Small intestine (tissue), 7 donors: ENCODE data around the gene HOXB13. TPM values are rescaled to one million over a fixed set of nuclear protein-coding genes. Genes with fewer than 3 reads are reported as not detected.
A peak's percentile ranks its signal among the peaks of the same experiment; 100 is the strongest.

ENCODE experiments used
- DNase-seq, 2 donors: peaks; one replicate each; pipeline versions ENCODE4 v3.0.0 to v3.0.0-alpha.2; 2013
- FAIRE-seq: peaks from 2 replicates; lab custom pipeline; 2012; peaks lifted over from hg19 to GRCh38; lab: Jason Lieb, UNC
- H3K27ac ChIP-seq, 3 donors: one replicate each; pipeline ENCODE4 v1.5.1; 2013; ENCODE audit warnings: low read length in 2 of 3, mild to moderate bottlenecking in 2 of 3, control low read depth in 1 of 3, inconsistent platforms in 1 of 3, low read depth in 1 of 3, moderate library complexity in 1 of 3
- H3K27me3 ChIP-seq, 3 donors: one replicate each; pipeline ENCODE4 v1.6.1; 2013; ENCODE audit warnings: low read length in 3 of 3, inconsistent platforms in 1 of 3; ENCODE audit not compliant: control insufficient read depth in 3 of 3, insufficient read depth in 3 of 3
- H3K36me3 ChIP-seq, 3 donors: one replicate each; pipeline ENCODE4 v1.6.1; 2013; ENCODE audit warnings: low read length in 3 of 3, inconsistent platforms in 1 of 3, low read depth in 1 of 3, mild to moderate bottlenecking in 1 of 3, moderate library complexity in 1 of 3; ENCODE audit not compliant: control insufficient read depth in 3 of 3, insufficient read depth in 2 of 3
- H3K4me1 ChIP-seq, 3 donors: one replicate each; pipeline ENCODE4 v1.6.1; 2013; ENCODE audit warnings: low read length in 2 of 3, inconsistent platforms in 1 of 3, low read depth in 1 of 3, mild to moderate bottlenecking in 1 of 3, moderate library complexity in 1 of 3; ENCODE audit not compliant: control insufficient read depth in 3 of 3, insufficient read depth in 2 of 3
- H3K4me3 ChIP-seq, 3 donors: one replicate each; pipeline ENCODE4 v1.5.1; 2013; ENCODE audit warnings: low read length in 3 of 3, control low read depth in 1 of 3, inconsistent platforms in 1 of 3, low read depth in 1 of 3, mild to moderate bottlenecking in 1 of 3, moderate library complexity in 1 of 3
- H3K9me3 ChIP-seq, 2 donors: one replicate each; pipeline ENCODE4 v1.6.1; 2013; ENCODE audit warnings: low read depth in 1 of 2, low read length in 1 of 2; ENCODE audit not compliant: control insufficient read depth in 2 of 2, insufficient read depth in 1 of 2
- WGBS, 3 donors: extraction: QIAGEN DNeasy Blood & Tissue Kit; methylation state at CpG; one replicate each; pipeline ENCODE4 v1.1.7; 2013; 5-methylcytosine and 5-hydroxymethylcytosine counted together
- polyA plus RNA-seq, 4 donors: library from polyadenylated mRNA; stranded (reverse) in 3 of 4; unstranded in 1 of 4; fragments of 200-250 nt in 3 of 4; fragments of 120-200 nt in 1 of 4; gene quantifications; one replicate each; pipeline versions ENCODE4 v1.2.1 to v1.2.3, GENCODE V29; 2013
- donor health status: healthy with polysubstance abuse.
- donor health status: control.
- donor health status: control.
- donor health status: Bipolar disorder and iron deficiency.
- donor health status: healthy.

HOXB13 gene
- polyA plus RNA-seq, 4 donors, result 0.22 TPM; not detected in 3

- H3K4me3 ChIP-seq, result no peak overlapping the region
- 3 to 8% (median 6%) methylated on average over 32 to 41 of the region's 41 CpGs for WGBS, 3 donors
- no peaks in the 10 kb centered on the region for H3K36me3 ChIP-seq
- peaks cover 2 to 51% (median 15%) of the 10 kb centered on the region in 3 donors for H3K27me3 ChIP-seq
- FAIRE-seq (no peak), DNase-seq (peak; percentile 56 to 79)
- H3K9me3 ChIP-seq, result no peaks in the 10 kb centered on the region
- H3K4me1 ChIP-seq, result peaks cover 0 to 3% (median 0%) of the 10 kb centered on the region in 3 donors
- no peak overlapping the region for H3K27ac ChIP-seq
These were observed 50.2 kb downstream of the HOXB13 start for GRCh38 chr17:48678141-48678971.

DNA sequence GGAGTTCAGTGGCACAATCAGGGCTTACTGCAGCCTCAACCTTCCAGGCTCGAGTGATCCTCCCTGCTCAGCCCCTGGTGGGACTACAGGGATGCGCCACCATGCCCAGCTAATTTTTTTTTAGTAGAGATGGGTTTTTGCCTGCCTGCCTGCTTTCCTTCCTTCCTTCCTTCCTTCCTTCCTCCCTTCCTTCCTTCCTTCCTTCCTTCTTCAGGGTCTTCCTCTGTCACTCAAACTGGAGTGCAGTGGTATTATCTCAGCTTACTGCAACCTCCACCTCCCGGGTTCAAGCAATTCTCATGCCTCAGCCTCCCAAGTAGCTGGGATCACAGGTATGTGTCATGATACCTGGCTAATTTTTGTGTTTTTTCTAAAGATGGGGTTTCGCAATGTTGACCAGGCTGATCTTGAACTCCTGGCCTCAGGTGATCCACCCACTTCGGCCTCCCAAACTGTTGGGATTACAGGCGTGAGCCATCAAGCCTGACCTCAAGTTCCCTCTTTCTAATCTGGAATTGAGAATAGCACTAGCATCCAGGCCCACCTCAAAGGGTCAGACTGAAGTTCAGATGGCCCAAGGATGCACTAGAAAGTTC, 51.5 kb downstream of the HOXB13 start:
- peaks cover 2 to 40% (median 15%) of the 10 kb centered on the region in 3 donors for H3K27me3 ChIP-seq
- no peak for DNase-seq
- no peak overlapping the region for H3K4me3 ChIP-seq
- H3K9me3 ChIP-seq, result no peaks in the 10 kb centered on the region
- WGBS, 3 donors, result 59 to 67% (median 63%) methylated on average over 6 of the region's 6 CpGs
- H3K36me3 ChIP-seq, result no peaks in the 10 kb centered on the region
- peaks cover 0 to 3% (median 0%) of the 10 kb centered on the region in 3 donors for H3K4me1 ChIP-seq
- no peak overlapping the region for H3K27ac ChIP-seq
- FAIRE-seq, result no peak

Other genes starting within 250 kb of the HOXB13 start
- not detected for gene HOXB1, start 197.7 kb downstream of the HOXB13 start, polyA plus RNA-seq
- 1 to 10 TPM in 3 of 4 donors, under 1 TPM in 1; 0.89 to 9.5 (median 6.2) TPM for gene HOXB2, start 183.6 kb downstream of the HOXB13 start, polyA plus RNA-seq
- gene HOXB4, start 150.4 kb downstream of the HOXB13 start, polyA plus RNA-seq, result 1 to 10 TPM in 2 of 4 donors, under 1 TPM in 1, not detected in 1; 0.27 to 3.1 (median 2.2) TPM
- gene HOXB3, start 138.5 kb downstream of the HOXB13 start, polyA plus RNA-seq, result 10 to 100 TPM in 1 of 4 donors, 1 to 10 TPM in 2, not detected in 1; 1.4 to 19.6 (median 5.7) TPM
- gene HOXB5, start 135.0 kb downstream of the HOXB13 start, polyA plus RNA-seq, result 1 to 10 TPM in 2 of 4 donors, not detected in 2; 5.8 to 9.8 TPM
- 10 to 100 TPM in 1 of 4 donors, 1 to 10 TPM in 2, under 1 TPM in 1; 0.45 to 17.5 (median 4.0) TPM for gene HOXB6, start 123.8 kb downstream of the HOXB13 start, polyA plus RNA-seq
- 10 to 100 TPM in 1 of 4 donors, 1 to 10 TPM in 2, not detected in 1; 4.3 to 13.9 (median 4.9) TPM for gene HOXB7, start 117.7 kb downstream of the HOXB13 start, polyA plus RNA-seq
- 1 to 10 TPM in 1 of 4 donors, under 1 TPM in 1, not detected in 2; 0.12 to 2.9 TPM for gene HOXB8, start 113.5 kb downstream of the HOXB13 start, polyA plus RNA-seq
- gene HOXB9, start 102.4 kb downstream of the HOXB13 start, polyA plus RNA-seq, result 10 to 100 TPM in 1 of 4 donors, under 1 TPM in 2, not detected in 1; 0.07 to 16.7 (median 0.54) TPM
- not detected for gene PRAC1, start 6.2 kb downstream of the HOXB13 start, polyA plus RNA-seq
- gene PRAC2, start 5.6 kb downstream of the HOXB13 start, polyA plus RNA-seq, result not detected
- gene TTLL6, start 88.5 kb upstream of the HOXB13 start, polyA plus RNA-seq, result 1 to 10 TPM; 1.6 to 4.2 (median 2.9) TPM
- gene CALCOCO2, start 102.3 kb upstream of the HOXB13 start, polyA plus RNA-seq, result 100 to 1,000 TPM in 1 of 4 donors, 10 to 100 TPM in 3; 72.1 to 170 (median 87.8) TPM
- 100 to 1,000 TPM; 177 to 579 (median 438) TPM for gene ATP5MC1, start 164.0 kb upstream of the HOXB13 start, polyA plus RNA-seq
- 10 to 100 TPM; 39.1 to 67.7 (median 43.7) TPM for gene UBE2Z, start 179.7 kb upstream of the HOXB13 start, polyA plus RNA-seq
- gene SNF8, start 216.1 kb upstream of the HOXB13 start, polyA plus RNA-seq, result 100 to 1,000 TPM in 3 of 4 donors, 10 to 100 TPM in 1; 96.3 to 159 (median 151) TPM
- 100 to 1,000 TPM in 1 of 4 donors, 10 to 100 TPM in 2, not detected in 1; 40.0 to 167 (median 65.1) TPM for gene GIP, start 239.8 kb upstream of the HOXB13 start, polyA plus RNA-seq